Subcutaneous adipose tissue (tissue), 4 donors: ENCODE data around the gene RIMS1. TPM values are rescaled to one million over a fixed set of nuclear protein-coding genes. Genes with fewer than 3 reads are reported as not detected.

ENCODE experiments used
- total RNA-seq, 4 donors: library from RNA; depleted of rRNA; stranded (reverse); fragments of >200 nt; gene quantifications; one replicate each; pipeline ENCODE4 v1.1.0, GENCODE V29; 2016
- TF ChIP-seq, protein P1 (sequence below): fragments of 450-650 bp; IDR thresholded peaks from one replicate; pipeline ENCODE4 v1.5.1; 2016; ENCODE audit warnings: low read depth, mild to moderate bottlenecking, control low read depth, antibody characterized with exemption, moderate library complexity

The RIMS1 gene
- total RNA-seq, 4 donors from 2014 or later: 0.19 to 2.1 (median 1.3) TPM

DNA sequence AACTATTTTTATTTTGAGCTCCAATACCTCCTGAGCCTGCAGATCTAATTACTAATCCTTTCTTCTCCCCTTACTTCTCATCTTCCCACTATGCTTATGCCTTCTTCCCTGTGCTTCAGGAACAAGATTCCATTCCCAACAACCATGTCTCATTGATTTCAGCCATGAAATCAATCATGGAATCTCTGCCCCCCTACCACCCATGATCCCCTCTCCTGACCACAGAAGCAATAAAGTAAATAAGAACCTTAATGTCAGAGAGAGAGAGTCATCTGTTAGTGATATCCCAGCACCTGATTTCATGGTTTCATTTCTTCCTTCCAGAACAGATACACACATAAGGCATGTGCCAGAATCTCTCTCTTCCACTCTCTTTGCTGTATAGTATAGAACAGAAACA is 395.9 kb downstream of the RIMS1 start:
- TF ChIP-seq, protein P1, sequence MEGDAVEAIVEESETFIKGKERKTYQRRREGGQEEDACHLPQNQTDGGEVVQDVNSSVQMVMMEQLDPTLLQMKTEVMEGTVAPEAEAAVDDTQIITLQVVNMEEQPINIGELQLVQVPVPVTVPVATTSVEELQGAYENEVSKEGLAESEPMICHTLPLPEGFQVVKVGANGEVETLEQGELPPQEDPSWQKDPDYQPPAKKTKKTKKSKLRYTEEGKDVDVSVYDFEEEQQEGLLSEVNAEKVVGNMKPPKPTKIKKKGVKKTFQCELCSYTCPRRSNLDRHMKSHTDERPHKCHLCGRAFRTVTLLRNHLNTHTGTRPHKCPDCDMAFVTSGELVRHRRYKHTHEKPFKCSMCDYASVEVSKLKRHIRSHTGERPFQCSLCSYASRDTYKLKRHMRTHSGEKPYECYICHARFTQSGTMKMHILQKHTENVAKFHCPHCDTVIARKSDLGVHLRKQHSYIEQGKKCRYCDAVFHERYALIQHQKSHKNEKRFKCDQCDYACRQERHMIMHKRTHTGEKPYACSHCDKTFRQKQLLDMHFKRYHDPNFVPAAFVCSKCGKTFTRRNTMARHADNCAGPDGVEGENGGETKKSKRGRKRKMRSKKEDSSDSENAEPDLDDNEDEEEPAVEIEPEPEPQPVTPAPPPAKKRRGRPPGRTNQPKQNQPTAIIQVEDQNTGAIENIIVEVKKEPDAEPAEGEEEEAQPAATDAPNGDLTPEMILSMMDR: no peak

- TF ChIP-seq, protein P1: no peak
Observed at GRCh38 chr6:72283571-72283970, 397.2 kb downstream of the RIMS1 start.

DNA sequence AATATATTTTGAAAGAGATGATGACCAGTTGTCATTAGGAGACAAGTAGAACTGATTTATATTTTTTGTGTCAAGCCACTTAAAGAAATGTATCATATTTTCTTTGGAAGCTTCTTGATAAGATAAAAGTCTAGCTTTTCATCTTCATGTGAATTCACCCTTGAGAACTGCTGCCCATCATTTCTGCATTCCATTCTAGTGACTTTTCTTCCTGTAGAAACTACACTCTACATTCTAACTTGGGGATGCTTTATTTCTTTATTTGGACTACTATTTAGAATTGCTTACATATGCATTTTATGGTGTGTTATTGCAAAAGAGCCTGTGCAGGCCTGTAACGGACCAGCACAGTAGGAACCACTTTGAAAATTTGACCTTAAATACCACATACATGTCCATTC is 400.6 kb downstream of the RIMS1 start:
- TF ChIP-seq, protein P1: no peak

- TF ChIP-seq, protein P1: no peak
Observed at GRCh38 chr6:72287801-72288200, 401.5 kb downstream of the RIMS1 start.

DNA sequence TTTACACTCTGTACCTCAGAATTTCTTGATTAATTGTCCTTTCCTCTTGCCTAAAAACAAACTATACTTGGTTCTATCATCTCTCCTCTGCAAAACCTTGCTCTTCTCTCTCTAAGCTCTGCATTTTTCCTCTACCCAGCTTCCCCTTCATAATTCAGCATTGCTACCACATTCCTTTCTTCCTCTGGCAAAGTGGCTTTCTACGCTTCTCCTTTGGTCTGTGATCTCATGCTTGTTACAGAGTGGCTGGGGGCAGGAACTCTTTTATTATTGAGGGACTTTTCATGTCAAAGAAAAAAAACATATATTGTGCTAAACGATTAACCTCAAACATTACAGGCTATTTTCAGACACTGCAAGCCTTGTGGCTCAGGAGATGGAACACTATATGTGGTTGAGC is 402.2 kb downstream of the RIMS1 start:
- TF ChIP-seq, protein P1: no peak

DNA sequence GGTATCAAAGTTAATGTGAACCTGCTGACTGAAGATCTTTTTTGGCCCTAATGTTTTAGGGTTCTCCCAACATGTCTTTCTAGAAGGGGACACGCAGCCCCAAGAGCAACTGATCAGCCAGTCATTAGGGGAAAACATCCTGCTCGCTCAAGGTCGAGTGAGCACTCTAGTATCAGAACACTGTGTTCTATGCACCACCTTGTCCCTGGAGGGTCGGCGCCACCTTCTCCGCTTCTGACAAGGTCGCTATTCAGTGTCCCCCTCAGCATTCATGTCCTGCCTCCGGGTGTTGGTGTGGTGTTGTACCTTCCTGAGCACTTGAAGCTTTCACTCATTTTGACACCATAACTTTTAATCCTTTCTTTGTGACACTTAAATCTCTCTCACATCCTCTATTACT is 404.3 kb downstream of the RIMS1 start:
- TF ChIP-seq, protein P1: no peak

DNA sequence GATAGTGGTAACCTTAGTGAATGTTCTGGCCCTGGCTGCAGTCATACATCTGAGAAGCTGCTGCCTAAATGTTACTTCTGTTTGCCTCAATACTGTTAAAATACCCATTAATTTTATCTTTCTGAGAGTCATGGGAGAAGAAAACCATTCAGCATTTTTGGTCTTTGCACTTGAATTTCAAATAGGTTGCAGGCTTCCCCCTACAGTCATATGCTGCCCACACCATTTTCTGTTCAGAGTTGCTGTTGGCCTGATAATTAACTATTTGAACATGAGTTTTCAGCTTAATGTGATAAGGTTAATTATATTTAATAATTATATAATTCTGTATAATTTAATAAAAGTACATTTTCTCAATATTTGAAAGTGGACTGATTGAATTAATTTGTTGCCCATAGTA is 410.0 kb downstream of the RIMS1 start:
- TF ChIP-seq, protein P1: no peak
